Parathyroid adenoma (tissue), 2 donors: ENCODE measurements around the gene EVA1A.

Experiments used
- H2AFZ ChIP-seq: fragments of 300-600 bp; sonication (generic); one replicate; pipeline ENCODE4 v1.7.0; 2017; ENCODE audit warnings: antibody characterized with exemption, mild to moderate bottlenecking
- H3K27ac ChIP-seq: fragments of 300-600 bp; sonication (generic); one replicate; pipeline ENCODE4 v1.7.0; 2017
- H3K27me3 ChIP-seq: fragments of 300-600 bp; sonication (generic); one replicate; pipeline ENCODE4 v1.7.0; 2017; ENCODE audit warnings: low read length; ENCODE audit not compliant: control insufficient read depth, insufficient read depth
- H3K36me3 ChIP-seq: fragments of 300-600 bp; sonication (generic); one replicate; pipeline ENCODE4 v1.7.0; 2017; ENCODE audit warnings: low read length; ENCODE audit not compliant: control insufficient read depth, insufficient read depth
- H3K4me1 ChIP-seq: fragments of 300-600 bp; sonication (generic); one replicate; pipeline ENCODE4 v1.7.0; 2017; ENCODE audit warnings: control low read depth
- H3K4me2 ChIP-seq: fragments of 300-600 bp; sonication (generic); one replicate; pipeline ENCODE4 v1.7.0; 2017; ENCODE audit warnings: low read length
- H3K4me3 ChIP-seq: fragments of 300-600 bp; sonication (generic); one replicate; pipeline ENCODE4 v1.7.0; 2017; ENCODE audit warnings: low read depth, low read length
- H3K79me2 ChIP-seq: fragments of 300-600 bp; sonication (generic); one replicate; pipeline ENCODE4 v1.7.0; 2017; ENCODE audit warnings: control low read depth
- H3K9ac ChIP-seq: fragments of 300-600 bp; sonication (generic); one replicate; pipeline ENCODE4 v1.7.0; 2017; ENCODE audit warnings: mild to moderate bottlenecking
- H3K9me3 ChIP-seq: fragments of 300-600 bp; sonication (generic); one replicate; pipeline ENCODE4 v1.7.0; 2017; ENCODE audit warnings: low read length; ENCODE audit not compliant: control insufficient read depth
- TF ChIP-seq, protein P1 (sequence below): fragments of 300-600 bp; sonication (generic); IDR thresholded peaks from one replicate; pipeline ENCODE4 v1.7.0; 2017; ENCODE audit warnings: antibody characterized with exemption, mild to moderate bottlenecking
- donor health status: primary hyperparathyroidism.

EVA1A gene

DNA sequence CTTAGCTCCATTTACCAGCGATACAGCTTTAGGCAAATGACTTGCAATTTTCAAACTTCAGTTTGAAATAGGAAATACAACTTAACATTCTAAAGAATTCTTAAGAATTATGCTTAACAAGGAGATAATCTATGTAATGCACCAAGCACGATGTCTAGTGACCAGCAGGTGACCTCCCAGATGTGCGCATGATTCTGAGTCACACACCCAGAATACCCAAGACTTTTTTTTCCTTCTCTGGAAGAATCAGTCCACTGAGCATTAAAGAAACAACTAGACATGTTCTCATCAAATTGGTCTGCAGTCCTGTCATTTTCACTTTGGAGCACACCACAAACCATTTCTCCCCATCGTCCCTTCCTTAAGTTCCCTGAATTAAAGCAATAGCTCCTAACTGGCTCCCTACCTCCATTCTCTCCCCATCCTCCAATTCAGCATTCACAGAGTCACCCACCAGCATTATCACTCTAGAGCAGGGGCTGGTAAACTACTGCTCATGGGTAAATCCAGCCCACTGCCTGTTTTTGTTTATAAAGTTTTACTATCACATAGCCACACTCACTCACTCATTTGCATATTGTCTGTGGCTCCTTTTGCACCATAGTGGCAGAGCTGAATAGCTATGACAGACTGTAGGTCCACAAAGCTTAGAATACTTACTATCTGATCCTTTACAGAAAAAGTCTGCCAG lies 13.2 kb downstream of the EVA1A start:
- Histone ChIP-seq H2AFZ (no peak overlapping the region), H3K9ac (no peak overlapping the region), H3K4me2 (no peak overlapping the region), H3K4me3 (no peak overlapping the region), H3K36me3 (no peaks in the 10 kb centered on the region), H3K27me3 (no peaks in the 10 kb centered on the region), H3K79me2 (no peaks in the 10 kb centered on the region), H3K27ac (no peak overlapping the region), H3K9me3 (no peaks in the 10 kb centered on the region), H3K4me1 (no peaks in the 10 kb centered on the region)
- TF ChIP-seq, protein P1, sequence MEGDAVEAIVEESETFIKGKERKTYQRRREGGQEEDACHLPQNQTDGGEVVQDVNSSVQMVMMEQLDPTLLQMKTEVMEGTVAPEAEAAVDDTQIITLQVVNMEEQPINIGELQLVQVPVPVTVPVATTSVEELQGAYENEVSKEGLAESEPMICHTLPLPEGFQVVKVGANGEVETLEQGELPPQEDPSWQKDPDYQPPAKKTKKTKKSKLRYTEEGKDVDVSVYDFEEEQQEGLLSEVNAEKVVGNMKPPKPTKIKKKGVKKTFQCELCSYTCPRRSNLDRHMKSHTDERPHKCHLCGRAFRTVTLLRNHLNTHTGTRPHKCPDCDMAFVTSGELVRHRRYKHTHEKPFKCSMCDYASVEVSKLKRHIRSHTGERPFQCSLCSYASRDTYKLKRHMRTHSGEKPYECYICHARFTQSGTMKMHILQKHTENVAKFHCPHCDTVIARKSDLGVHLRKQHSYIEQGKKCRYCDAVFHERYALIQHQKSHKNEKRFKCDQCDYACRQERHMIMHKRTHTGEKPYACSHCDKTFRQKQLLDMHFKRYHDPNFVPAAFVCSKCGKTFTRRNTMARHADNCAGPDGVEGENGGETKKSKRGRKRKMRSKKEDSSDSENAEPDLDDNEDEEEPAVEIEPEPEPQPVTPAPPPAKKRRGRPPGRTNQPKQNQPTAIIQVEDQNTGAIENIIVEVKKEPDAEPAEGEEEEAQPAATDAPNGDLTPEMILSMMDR: no peak

DNA sequence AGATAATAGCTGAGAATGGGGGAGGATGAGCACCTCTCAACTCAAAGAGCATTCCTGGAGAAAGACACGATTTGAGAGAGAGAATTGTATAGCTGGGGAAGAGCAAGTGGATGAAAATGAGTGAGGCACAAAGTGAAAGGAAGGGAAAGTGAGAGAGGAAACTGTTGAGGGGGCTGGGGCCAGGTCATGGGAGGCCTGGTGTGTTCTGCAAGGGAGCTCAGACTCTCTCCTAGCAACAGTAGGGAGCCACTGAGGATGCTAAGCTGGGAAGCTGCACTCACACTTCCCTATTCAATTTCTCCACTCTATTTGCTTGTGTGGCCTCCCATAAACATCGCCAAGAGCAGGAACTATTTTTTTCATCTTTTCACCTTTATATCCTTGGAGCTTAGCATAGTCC lies 14.8 kb downstream of the EVA1A start:
- TF ChIP-seq, protein P1: no peak
- H3K4me3 ChIP-seq: no peak overlapping the region
- no peak overlapping the region for H2AFZ ChIP-seq
- H3K4me1 ChIP-seq: no peaks in the 10 kb centered on the region
- no peaks in the 10 kb centered on the region for H3K9me3 ChIP-seq
- no peaks in the 10 kb centered on the region for H3K27me3 ChIP-seq
- H3K9ac ChIP-seq: no peak overlapping the region
- no peak overlapping the region for H3K4me2 ChIP-seq
- no peaks in the 10 kb centered on the region for H3K36me3 ChIP-seq
- H3K27ac ChIP-seq: no peak overlapping the region
- H3K79me2 ChIP-seq: no peaks in the 10 kb centered on the region

DNA sequence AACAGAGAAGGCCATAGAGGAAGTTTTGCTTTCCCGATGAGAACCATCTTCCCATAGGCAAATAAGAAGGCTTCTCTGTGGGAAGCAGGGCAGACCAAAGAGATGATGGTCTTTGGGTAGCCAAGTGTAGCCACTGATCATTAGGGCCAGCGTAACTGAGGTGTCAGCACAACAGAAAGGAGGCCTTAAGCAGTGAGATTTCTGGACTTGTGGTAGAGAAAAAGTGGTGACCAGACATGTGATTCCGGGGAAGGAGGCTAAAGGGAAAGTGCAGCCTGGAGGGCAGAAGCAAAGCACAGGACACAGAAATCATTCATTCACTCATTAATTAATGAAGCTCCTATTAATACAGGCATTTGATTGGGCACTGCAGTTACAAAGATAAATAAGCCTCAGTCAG lies 15.4 kb downstream of the EVA1A start:
- H3K27ac ChIP-seq: no peak overlapping the region
- no peaks in the 10 kb centered on the region for H3K36me3 ChIP-seq
- no peaks in the 10 kb centered on the region for H3K9me3 ChIP-seq
- TF ChIP-seq, protein P1: no peak
- H3K4me1 ChIP-seq: no peaks in the 10 kb centered on the region
- H3K9ac ChIP-seq: no peak overlapping the region
- no peak overlapping the region for H2AFZ ChIP-seq
- no peaks in the 10 kb centered on the region for H3K79me2 ChIP-seq
- H3K27me3 ChIP-seq: no peaks in the 10 kb centered on the region
- no peak overlapping the region for H3K4me3 ChIP-seq
- H3K4me2 ChIP-seq: no peak overlapping the region

DNA sequence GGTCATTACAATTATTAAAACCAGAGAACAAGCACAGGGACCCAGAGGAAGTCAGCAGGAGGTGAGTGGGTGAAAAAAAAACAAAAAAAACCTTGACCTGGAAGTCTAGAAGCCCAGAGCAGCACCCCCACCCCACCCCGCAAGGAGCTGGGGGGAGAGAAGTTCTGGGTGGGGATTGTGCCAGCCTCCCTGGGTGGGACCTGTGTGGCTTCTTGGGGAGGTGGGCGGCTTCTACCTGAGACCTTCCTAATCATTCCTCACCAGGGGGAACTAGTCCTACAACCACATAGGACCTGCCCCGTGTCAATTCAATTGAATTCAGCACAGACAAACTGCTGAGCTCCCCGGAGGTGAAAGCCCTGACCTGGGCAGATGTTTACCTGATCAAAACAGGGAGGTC lies 17.3 kb downstream of the EVA1A start:
- Histone ChIP-seq H3K4me3 (no peak overlapping the region), H3K27me3 (no peaks in the 10 kb centered on the region), H3K27ac (no peak overlapping the region), H2AFZ (no peak overlapping the region), H3K9ac (no peak overlapping the region), H3K4me1 (no peaks in the 10 kb centered on the region), H3K9me3 (no peaks in the 10 kb centered on the region), H3K79me2 (no peaks in the 10 kb centered on the region), H3K36me3 (no peaks in the 10 kb centered on the region), H3K4me2 (no peak overlapping the region)
- TF ChIP-seq, protein P1: no peak

DNA sequence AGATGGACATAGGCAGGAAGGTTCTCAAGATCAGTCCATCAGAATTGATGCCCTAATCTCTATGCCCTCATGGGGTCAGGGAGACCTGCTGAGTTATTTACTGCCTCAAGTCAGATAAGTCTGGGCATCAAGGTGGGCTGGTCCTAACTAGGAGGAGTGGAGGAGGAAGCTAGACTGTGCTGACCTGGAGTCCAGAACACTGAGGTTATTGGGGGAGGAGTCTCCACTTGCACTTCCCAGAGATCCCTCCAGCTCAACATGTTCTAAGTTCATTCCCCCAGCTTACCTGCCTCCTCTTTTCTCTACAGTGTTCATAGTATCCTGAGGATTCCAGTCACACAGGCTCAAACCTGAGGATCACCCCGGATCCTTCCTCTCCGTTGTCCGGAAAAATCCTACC lies 19.3 kb downstream of the EVA1A start:
- Histone ChIP-seq H3K79me2 (no peaks in the 10 kb centered on the region), H3K27me3 (no peaks in the 10 kb centered on the region), H3K9me3 (no peaks in the 10 kb centered on the region), H3K4me1 (no peaks in the 10 kb centered on the region), H3K36me3 (no peaks in the 10 kb centered on the region), H3K27ac (no peak overlapping the region), H2AFZ (no peak overlapping the region), H3K4me3 (no peak overlapping the region), H3K9ac (no peak overlapping the region), H3K4me2 (no peak overlapping the region)
- TF ChIP-seq, protein P1: no peak
